Vagina (tissue), 2 donors: ENCODE data around the gene SLC22A23.

ENCODE experiments used
- CTCF ChIP-seq, 3 experiments: fragments of 450-650 bp in 2 of 3; fragments of 200-600 bp in 1 of 3; sonication (generic) in 1 of 3; IDR thresholded peaks; one replicate each; pipeline ENCODE4 v1.5.1; 2017 to 2019; ENCODE audit warnings: antibody characterized with exemption in 3 of 3, mild to moderate bottlenecking in 2 of 3, moderate library complexity in 2 of 3
- POLR2A ChIP-seq, 2 donors: fragments of 450-650 bp; IDR thresholded peaks; one replicate each; pipeline ENCODE4 v1.6.1; 2017; ENCODE audit warnings: antibody characterized with exemption in 2 of 2, mild to moderate bottlenecking in 2 of 2, moderate library complexity in 2 of 2
- POLR2AphosphoS5 ChIP-seq, 2 donors: sonication (generic); formaldehyde crosslinking; IDR thresholded peaks; one replicate each; pipeline ENCODE4 v1.9.0; 2017; ENCODE audit warnings: antibody characterized with exemption in 2 of 2, mild to moderate bottlenecking in 2 of 2, low read depth in 1 of 2; ENCODE audit not compliant: insufficient read depth in 1 of 2

GRCh38 chr6:3289664-3290055 lies 167.2 kb downstream of the SLC22A23 start:
- TF ChIP-seq POLR2AphosphoS5 (IDR thresholded peaks at IDR 0.05; ENCODE audit: insufficient read depth in 1 of 2, low read depth in 1 of 2) (no peak), POLR2A (IDR thresholded peaks at IDR 0.05) (no peak), CTCF (IDR thresholded peaks at IDR 0.05) (no peak)
